ENCODE measurements around the gene KLRD1.
A peak's percentile ranks its signal among the peaks of the same experiment; 100 is the strongest.
"Not testable (repeated sequence)": the region's sequence is repeated elsewhere in the genome, so short reads cannot be mapped to it uniquely, and the experiment has no call there.

KLRD1 gene

DNA sequence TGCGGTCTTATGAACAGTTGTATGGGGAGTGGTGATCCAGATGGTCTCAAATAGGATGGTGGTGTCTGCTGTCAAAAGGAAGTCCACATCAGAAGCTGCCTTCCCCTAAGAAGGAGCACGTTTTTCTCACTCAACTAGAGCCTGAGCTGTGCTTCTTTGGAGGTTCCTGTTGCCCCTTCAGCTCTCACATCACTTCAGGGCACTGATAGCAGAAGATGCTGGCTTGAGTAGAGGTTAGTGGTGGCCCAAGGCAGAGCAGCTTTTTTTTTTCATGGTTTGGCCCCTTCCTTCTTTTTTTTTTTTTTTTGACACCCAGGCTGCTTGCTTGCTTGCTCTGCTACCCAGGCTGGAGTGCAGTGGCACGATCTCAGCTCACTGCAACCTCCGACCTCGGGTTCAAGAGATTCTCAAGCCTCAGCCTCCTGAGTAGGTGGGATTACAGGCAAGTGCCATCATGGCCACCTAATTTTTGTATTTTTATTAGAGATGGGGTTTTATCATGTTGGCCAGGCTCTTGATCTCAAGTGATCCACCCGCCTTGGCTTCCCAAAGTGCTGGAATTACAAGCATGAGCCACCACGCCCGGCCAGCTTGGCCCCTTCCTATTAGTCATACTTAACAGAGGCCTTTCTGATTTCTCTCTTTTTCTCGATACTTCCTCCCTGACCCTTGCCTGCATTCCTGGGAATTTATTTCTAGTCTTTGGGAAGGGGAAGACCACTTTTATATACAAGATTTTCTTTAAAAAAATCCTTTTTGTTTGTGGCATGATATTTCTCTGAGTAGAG, 31.6 kb downstream of the KLRD1 start:
- DNase-seq: no peak

DNA sequence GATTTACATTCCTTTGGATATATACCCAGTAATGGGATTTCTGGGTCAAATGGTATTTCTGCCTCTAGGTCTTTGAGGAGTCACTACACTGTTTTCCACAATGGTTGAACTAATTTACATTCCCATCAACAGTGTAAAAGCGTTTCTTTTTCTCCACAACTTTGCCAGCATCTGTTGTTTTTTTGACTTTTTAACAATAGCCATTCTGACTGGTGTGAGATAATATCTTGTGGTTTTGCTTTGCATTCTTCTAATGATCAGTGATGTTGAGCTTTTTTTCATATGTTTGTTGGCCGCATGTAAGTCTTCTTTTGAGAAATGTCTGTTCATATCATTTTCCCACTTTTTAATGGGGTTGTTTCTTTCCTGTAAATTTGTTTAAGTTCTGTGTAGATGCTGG, 33.3 kb downstream of the KLRD1 start:
- not testable (repeated sequence) for DNase-seq

DNA sequence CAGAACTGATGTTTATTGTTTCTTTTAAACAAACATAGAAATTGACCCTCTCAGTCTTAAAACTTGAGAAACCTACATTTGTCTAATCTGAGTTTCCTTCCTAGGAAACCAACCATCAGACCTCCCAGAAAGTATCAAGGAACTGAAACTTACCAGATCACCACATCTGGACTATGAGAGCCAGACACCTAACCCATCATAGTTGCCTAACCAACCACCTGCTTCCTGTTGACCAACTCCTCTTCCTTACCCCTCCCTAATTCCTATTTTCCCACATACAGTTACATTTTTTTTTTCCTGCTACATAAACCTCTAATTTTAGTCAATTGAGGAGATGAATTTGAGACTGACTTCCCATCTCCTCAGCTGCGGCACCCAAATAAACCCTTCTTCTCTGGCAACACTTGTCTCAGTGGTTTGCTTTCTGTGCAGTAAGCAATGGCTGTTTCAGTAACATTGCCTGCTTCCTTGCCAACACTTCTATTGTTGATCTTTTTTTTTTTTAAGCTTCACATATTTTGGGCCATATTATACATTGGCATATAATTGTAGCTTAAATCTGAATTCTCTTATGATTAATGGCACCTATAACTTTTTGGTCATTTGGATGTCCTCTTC, 34.3 kb downstream of the KLRD1 start:
- no peak for DNase-seq

DNA sequence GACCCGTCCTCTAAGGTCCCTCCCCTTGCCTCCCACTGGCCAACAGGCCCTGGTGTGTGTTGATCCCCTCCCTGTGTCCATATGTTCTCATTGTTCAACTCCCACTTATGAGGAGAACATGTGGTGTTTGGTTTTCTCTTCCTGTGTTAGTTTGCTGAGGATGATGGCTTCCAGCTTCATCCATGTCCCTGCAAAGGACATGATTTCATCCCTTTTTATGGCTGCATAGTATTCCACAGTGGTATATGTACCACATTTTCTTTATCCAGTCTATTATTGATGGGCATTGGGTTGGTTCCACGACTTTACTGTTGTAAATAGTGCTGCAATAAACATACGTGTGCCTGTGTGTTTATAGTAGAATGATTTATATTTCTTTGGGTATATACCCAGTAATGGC, 43.8 kb downstream of the KLRD1 start:
- DNase-seq: not testable (repeated sequence)

DNA sequence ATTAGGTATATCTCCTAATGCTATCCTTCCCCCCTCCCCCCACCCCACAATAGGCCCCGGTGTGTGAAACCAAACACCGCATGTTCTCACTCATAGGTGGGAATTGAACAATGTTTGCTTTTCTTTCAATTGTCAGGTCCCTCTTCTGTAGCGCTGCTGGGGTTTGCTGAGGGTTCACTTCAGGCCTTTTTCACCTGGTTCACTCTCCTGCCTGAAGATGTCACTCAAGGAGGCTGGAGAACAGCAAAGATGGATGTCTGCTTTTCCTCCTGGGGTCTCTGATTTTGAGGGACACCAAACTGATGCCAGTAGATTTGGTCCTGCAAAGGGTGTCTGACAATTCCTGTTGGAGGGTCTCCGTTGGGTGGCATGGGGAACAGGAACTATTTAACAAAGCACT, 46.4 kb downstream of the KLRD1 start:
- DNase-seq: no peak

DNA sequence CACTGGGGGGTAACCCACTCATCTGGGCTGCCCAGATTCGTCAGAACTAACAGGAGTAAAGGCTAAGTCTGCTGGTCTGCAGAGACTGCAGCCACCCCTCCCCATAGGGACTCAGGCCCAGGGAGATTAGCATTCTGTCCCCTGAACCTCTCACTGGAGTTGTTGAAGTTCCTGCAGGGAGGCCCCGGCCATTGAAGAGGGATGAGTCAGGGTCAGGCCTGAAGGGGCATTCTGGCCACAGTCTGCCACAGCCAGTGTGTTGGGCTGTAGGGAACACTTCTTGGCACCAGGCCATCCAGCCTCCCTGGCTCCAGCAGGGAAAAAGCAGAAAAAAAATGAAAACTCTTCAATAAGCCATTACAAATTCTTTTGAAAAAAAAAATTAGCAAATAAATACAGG, 46.8 kb downstream of the KLRD1 start:
- no peak for DNase-seq

DNA sequence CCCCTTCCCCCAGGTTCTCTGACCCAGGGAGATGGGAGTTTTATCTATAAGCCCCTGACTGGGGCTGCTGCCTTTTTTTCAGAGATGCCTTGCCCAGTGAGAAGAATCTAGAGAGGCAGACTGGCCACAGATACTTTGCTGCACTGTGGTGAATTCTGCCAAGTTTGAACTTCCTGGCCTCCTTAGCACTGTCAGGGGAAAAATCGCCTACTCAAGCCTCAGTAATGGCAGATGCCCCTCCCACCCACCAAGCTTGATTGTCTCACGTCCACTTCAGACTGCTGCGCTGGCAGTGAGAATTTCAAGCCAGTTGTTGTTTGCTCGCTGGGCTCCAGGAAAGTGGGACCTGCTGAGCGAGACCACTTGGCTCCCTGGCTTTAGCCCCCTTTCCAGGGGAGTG, 50.5 kb downstream of the KLRD1 start:
- DNase-seq: no peak

DNA sequence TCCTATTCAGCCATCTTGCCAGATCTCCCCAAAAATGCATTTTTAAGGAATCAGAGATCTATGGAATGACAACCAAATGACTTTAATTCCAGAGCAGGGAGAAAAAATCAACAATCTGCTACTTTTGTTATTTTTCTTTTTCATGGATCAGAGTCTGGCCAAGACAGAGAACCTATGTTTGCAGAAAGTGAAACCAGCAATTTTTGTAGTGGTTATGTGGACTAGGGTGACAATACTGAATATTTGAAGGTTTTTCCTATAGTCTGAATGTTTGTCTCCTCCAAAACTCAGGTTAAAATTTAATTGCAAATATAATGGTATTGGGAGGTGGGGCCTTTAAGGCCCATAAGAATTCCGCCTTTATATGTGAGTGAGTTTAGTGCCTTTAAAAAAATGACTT, 51.3 kb downstream of the KLRD1 start:
- no peak for DNase-seq

DNA sequence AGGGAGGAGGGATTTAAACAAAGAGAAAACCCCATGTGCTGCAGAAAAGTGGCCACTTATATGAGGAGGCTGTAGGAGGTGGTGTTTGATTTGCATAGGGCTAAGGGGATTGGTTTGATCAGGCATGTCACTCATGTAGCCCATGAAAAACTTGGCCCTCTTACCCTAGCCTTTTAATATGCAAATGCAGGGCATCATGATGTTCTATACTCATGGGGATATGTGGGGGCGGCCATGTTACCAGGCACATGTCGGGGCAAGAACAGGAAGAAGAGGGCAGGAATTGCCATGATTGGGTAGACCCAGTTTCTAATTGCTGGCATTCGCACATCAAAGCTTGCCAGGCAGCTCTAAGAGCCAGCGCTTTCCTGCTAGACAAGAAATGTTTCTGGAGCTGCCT, 53.4 kb downstream of the KLRD1 start:
- DNase-seq: no peak

DNA sequence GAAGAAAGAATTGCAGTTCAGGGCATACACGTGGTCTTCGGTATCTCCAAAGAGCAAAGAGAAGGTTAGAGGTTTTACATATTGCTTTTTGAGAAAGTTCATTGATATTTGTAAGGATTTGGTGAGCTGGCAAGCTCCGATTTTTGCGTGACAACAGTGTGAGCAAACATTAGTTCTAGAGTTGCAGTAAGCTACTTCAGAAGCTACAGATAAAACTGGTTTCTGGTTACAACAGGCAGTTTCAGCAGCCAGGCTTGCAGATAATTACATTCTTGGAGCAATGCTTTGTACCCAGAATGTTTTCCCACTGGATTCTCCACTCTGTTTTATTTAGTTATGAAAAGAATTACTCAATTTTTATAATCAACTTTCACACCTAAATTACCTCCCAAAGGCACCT, 54.0 kb downstream of the KLRD1 start:
- no peak for DNase-seq

DNA sequence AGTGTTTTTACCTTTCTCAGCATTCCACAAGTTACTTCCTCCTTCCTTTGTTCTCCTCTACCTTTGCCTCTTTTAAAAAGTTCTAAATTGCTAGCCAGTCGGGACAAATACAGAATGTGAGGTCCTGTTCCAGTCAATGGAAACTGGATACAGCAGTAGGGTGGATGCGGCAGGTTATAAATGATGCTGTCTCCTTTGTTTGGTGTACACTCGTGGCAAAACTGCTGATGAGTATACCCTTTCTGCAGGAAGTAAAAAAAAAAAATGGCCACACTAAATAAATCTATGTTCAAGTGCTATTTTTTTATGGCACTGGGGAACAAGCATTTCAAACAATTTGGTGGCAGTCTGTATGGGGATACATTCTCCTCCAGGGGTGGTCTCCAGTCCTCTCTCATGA, 54.7 kb downstream of the KLRD1 start:
- no peak for DNase-seq

DNA sequence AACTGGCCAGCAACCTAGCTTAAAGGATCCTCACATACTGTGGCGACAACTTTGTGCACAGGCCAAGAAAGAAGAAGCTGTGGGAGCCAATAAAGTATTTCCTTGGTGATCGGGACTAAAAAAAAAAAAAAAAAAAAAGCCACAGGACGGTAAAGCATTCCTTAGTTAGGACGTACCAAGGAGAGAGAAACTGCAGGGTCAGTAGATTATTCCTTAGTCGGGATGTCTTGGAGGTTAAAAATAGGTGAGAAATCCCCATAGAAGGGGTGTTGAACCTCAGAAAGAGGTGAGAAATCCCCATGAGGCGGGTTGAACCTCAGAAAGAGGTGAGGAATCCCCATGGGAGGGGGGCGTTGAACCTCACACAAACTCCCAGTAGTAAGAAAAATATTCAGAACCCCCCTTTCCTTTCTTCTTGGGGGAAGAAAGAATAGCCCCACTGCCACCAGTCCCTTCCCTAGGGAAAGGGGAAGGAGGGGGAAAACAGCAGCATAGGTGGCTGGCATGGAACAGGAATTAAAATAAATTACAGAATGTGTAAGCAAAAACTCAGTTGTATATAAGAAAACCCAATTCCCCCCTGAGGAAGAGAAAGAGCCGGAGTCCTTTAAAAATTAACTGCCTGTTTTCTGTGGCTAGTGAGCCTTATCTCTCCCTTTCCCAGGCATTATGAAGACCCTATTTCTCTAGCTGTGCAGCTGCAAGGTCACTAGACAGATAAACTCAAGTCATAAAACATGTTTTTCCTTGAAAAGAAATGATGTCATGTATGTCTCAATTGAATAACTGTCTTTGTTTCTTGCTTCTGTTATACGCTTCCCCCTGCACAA, 55.4 kb downstream of the KLRD1 start:
- no peak for DNase-seq

DNA sequence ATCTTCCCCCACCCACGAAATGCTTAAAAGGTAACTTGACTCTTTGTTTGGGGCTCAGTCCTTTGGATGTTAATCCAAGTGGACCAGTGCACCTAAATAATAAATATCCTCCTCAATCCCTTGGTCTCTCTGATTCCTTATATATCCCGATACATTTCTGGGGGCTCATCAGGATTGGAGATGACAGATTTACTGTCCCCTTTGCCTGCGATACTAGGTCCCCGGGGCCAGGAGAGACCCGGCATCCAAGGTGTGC, 55.9 kb downstream of the KLRD1 start:
- DNase-seq: no peak

DNA sequence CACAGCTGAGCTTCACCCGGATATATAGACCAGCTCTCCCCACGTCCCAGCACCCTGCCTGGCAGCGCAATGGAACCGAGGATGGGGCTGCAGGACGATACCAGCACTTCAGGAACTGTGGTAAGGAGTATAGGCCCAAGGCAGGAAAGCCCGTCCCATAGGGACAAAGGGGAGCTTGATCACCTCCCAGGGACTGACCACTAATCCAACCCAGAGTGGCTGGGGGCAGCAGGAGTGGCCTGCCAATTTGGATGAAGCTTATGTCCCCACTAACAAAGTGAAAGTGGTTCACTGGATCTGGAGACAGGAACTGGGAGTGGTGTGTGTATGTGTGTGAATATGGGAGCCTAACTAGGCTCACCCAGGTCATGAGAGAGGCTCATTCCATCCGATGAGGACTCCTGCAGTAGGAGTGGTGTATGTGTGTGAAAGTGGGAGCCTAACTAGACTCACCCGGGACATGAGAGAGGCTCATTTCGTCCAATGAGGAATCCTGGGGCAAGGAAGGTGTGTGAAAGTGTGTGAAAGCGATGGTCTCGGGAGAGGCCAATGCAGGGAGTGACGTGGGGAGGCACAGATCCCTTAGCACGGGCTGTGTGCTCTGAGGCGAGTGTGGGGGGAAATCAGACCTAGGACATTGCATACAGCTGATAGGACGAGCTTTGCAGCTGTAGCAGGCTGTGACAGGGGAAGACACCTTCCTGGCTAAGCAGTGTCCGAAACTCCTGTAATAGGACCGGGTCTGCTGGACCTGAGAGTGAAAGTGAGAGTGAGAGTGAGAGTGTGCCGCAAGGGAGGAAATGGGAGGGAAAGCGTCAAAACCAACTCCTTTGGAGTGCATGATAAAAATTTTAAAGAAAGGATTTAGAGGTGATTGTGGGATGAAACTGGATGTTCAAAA, 56.5 kb downstream of the KLRD1 start:
- DNase-seq: peak; percentile 24 to 58

DNA sequence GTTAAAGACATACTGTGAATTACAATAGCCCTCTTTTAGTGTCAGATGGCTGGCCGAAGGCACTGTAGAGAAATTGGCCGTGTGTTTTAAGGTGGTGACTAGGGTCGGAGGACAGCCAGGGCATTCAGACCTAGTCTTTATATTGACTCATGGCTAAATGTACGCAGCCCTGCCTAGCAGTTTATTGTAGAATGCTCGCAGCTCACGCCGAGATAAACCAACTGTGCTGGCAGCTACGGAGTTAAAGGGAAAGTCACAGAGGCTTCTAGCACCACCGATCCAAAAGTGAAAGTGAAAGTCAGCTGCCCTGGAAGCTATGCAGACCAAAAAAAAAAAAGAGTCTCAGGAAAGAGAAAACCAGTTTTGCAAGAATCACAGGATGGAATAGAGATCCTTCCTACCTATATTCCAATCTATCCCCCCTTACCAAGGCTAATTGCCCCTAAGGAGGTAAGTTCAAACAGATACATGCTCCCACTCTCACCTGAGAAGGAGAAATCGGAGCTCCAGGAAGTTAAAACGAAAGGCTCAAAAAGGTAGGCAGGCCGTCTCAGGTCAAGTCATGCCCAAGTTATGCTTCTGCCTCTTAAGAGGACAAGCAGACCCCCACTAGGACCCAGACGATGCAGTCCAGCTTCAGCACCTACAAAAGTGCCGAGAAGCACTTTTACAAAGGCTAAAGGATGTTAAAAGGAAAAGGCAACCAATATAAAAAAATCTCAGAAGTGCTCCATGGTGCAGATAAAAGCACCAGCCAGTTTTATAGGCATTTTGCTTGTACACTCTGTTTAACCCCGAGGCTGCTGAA, 57.3 kb downstream of the KLRD1 start:
- DNase-seq: peak; percentile 68 to 82

DNA sequence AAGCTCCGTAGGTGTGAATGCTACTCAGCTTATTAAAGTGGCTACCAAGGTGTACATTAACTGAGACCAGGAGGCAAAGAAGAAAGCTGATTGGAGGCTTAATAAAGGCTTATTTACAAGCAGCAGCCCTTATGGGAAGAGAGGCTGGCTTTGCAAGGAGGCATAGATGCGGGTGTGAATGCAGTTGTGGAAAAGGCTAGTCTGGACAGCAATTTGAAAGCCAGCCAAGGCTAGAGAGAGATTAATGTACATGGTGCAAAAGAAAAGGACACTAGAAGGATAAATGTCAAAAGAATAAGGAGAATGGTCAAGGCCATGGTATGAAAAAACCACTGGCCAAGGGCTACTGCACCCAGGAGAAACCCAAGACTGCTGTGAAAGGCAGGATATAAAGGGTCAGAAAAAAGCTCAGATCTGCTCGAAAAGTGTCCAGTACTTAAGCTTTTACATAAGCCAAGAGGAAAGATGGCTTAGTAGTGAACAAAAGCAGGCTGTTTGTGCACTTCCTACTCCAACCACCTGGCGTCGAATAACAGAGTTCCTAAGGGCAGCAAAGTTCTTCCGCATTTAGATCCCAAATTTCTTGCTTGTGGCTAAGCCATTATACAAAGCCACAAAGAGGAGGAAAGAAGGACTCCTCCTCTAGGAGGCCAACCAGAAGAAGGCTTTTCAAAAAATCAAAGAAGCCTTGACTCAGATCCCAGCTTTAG, 58.2 kb downstream of the KLRD1 start:
- no peak for DNase-seq

DNA sequence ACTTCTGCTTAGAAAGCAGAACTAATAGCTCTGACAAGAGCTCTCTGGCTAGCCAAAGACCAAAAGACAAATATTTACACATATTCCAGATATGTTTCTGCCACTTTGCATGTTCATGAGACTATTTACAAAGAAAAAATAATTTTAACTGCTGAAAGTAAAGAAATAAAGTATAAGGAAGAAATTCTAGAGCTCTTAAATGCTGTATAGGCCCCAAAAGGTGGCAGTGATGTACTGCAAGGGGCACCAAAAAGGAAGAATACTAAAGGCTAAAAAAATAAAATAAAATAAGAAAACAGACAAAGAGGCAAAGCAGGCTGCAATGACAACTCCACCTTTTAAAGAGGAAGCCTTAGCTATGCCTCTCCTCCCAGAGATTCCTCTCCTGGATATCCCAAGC, 59.2 kb downstream of the KLRD1 start:
- no peak for DNase-seq

DNA sequence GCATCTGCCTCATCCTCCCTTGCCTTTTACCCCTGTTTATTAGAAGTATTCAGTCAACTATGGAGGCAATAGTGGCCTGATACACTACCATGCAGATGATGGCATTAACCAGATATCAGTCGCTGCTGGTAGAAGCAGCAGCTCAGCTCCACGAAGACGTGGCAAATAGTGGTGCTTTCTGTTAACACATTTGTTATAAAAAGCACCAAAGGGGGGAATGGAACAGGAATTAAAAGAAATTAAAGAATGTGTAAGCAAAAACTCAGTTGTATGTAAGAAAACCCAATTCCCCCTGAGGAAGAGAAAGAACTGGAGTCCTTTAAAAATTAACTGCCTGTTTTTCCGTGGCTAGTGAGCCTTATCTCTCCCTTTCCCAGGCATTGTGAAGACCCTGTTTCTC, 60.0 kb downstream of the KLRD1 start:
- not testable (repeated sequence) for DNase-seq

DNA sequence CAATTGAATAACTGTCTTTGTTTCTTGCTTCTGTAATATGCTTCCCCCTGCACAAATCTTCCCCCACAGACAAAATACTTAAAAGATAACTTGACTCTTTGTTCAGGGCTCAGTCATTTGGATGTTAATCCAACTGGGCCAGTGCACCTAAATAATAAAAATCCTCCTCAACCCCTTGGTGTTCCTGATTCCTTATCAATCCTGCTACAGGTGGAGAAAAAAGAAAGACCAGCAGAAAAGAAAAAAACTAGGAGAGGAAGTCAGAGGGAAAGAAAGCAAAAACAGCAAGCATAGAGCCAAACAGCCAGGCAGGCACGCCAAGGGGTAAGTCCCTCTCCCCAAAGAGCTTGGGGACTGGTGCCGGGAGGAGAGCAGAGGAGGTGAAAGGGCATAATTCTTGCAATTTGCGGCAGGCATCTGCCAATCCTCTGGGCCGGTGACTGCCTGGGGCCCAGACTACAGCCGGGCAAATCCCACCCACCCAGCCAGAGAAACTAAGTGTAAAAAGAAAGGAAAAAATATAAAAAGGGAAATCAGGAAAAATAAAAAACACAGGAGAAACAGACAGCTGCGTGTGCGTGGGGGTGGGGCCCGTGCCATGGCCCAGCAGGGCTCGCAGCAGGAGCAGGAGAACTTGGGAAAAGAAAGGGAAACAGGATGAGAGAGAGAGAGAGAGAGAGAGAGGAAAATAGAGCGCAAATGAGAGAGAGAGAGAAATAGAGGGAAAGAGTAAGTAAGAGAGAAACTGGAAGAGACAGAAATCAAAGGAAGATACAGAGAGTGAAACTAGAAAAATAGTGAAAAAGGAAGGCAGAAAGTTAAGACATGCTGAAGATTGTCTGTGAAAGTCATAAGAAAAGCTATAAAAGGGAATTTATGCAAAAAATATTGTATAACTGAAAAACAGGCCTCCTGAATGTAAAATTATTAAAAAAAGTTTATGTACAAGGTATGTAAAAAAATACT, 60.8 kb downstream of the KLRD1 start:
- DNase-seq: no peak
